Caco-2 (cell line): ENCODE data around the gene GMPPB. TPM values are rescaled to one million over a fixed set of nuclear protein-coding genes. Genes with fewer than 3 reads are reported as not detected.

ENCODE experiments used
- BruUV-seq: library from RNA; stranded (reverse); fragments of 400-500 nt; replicated peaks from 2 replicates; lab custom pipeline; 2021; lab: Mats Ljungman, UMichigan
- CTCF ChIA-PET: fragments of 300-600 bp; sonication (Branson Sonifier 250); formaldehyde crosslinking; loops from one replicate; lab custom pipeline; 2022; ENCODE audit warnings: antibody characterized with exemption; lab: Charles Lee
- POLR2A ChIA-PET: fragments of 300-600 bp; sonication (Branson Sonifier 250); formaldehyde crosslinking; loops from one replicate; lab custom pipeline; 2022; ENCODE audit warnings: antibody characterized with exemption; lab: Charles Lee
- DNase-seq, 2 experiments: peaks; one replicate each; pipeline versions ENCODE4 v3.0.0 to v3.0.0-alpha.2; 2020 to 2022
- H3K27me3 ChIP-seq: replicated peaks from 2 replicates; pipeline ENCODE4 v1.6.0; 2011; ENCODE audit warnings: low read length; ENCODE audit not compliant: control insufficient read depth, insufficient read depth
- H3K36me3 ChIP-seq: 2 replicates; pipeline ENCODE4 v1.5.1; 2011; ENCODE audit warnings: low read length; ENCODE audit not compliant: control insufficient read depth, insufficient read depth
- H3K4me1 ChIP-seq: fragments of 250-450 bp; sonication (Bioruptor Pico); 2 replicates; pipeline ENCODE4 v1.5.1; 2020; ENCODE audit warnings: mild to moderate bottlenecking
- H3K4me3 ChIP-seq: 2 replicates; pipeline ENCODE4 v1.5.1; 2011; ENCODE audit warnings: low read depth, mild to moderate bottlenecking, control low read depth, low read length
- H3K9me3 ChIP-seq: fragments of 250-450 bp; sonication (Bioruptor Pico); 2 replicates; pipeline ENCODE4 v1.5.1; 2020; ENCODE audit warnings: mild to moderate bottlenecking, moderate library complexity
- H3K27ac Mint-ChIP-seq: one replicate; pipeline ENCODE4 v1.8.0; 2022; ENCODE audit warnings: mixed read lengths; ENCODE audit not compliant: unreplicated experiment
- H3K27me3 Mint-ChIP-seq: one replicate; pipeline ENCODE4 v1.8.0; 2022; ENCODE audit warnings: mixed read lengths; ENCODE audit not compliant: insufficient read depth, unreplicated experiment
- H3K36me3 Mint-ChIP-seq: one replicate; pipeline ENCODE4 v1.8.0; 2022; ENCODE audit warnings: mild to moderate bottlenecking, mixed read lengths; ENCODE audit not compliant: insufficient read depth, unreplicated experiment
- H3K4me1 Mint-ChIP-seq: one replicate; pipeline ENCODE4 v1.8.0; 2022; ENCODE audit warnings: low read depth, mixed read lengths; ENCODE audit not compliant: unreplicated experiment
- H3K4me3 Mint-ChIP-seq: one replicate; pipeline ENCODE4 v1.8.0; 2022; ENCODE audit warnings: mild to moderate bottlenecking, moderate library complexity, mixed read lengths; ENCODE audit not compliant: unreplicated experiment
- H3K9me3 Mint-ChIP-seq: one replicate; pipeline ENCODE4 v1.8.0; 2022; ENCODE audit warnings: mixed read lengths; ENCODE audit not compliant: unreplicated experiment
- intact Hi-C: fragments of 100-400 bp; cut with micrococcal nuclease; formaldehyde crosslinking; loops from one replicate; pipeline ENCODE4 v1.10.0; 2022; ENCODE audit not compliant: unreplicated experiment
- total RNA-seq: library from RNA; stranded (reverse); gene quantifications from 2 replicates; pipeline ENCODE4 v1.2.3, GENCODE V29; 2022
- TF ChIP-seq, protein P1 (sequence below), 2 experiments: fragments of 200-600 bp in 1 of 2; IDR thresholded peaks; 1 replicate in 1 of 2; 2 replicates in 1 of 2; pipeline versions ENCODE4 v1.5.1 to v1.8.0; 2011 to 2022; ENCODE audit warnings: antibody characterized with exemption in 1 of 2, control low read depth in 1 of 2, inconsistent platforms in 1 of 2, low read depth in 1 of 2, low read length in 1 of 2, mild to moderate bottlenecking in 1 of 2, moderate library complexity in 1 of 2; ENCODE audit not compliant: insufficient read depth in 1 of 2, severe bottlenecking in 1 of 2, unreplicated experiment in 1 of 2

GMPPB gene
- total RNA-seq, 1 experiment from 2014 or later: 26.5 TPM

- no peaks in the 10 kb centered on the region for H3K27me3 ChIP-seq
- H3K9me3 Mint-ChIP-seq: no peaks in the 10 kb centered on the region
- H3K36me3 Mint-ChIP-seq: peaks cover 64% of the 10 kb centered on the region
- H3K36me3 ChIP-seq: peaks cover 3% of the 10 kb centered on the region
- H3K27me3 Mint-ChIP-seq: no peaks in the 10 kb centered on the region
- no peak for DNase-seq
- intact Hi-C loops: no loop called here
- no peak overlapping the region for H3K27ac Mint-ChIP-seq
- no peaks in the 10 kb centered on the region for H3K4me1 Mint-ChIP-seq
- H3K4me3 ChIP-seq: no peak overlapping the region
- TF ChIP-seq, protein P1, sequence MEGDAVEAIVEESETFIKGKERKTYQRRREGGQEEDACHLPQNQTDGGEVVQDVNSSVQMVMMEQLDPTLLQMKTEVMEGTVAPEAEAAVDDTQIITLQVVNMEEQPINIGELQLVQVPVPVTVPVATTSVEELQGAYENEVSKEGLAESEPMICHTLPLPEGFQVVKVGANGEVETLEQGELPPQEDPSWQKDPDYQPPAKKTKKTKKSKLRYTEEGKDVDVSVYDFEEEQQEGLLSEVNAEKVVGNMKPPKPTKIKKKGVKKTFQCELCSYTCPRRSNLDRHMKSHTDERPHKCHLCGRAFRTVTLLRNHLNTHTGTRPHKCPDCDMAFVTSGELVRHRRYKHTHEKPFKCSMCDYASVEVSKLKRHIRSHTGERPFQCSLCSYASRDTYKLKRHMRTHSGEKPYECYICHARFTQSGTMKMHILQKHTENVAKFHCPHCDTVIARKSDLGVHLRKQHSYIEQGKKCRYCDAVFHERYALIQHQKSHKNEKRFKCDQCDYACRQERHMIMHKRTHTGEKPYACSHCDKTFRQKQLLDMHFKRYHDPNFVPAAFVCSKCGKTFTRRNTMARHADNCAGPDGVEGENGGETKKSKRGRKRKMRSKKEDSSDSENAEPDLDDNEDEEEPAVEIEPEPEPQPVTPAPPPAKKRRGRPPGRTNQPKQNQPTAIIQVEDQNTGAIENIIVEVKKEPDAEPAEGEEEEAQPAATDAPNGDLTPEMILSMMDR (IDR thresholded peaks at IDR 0.05; ENCODE audit: insufficient read depth in 1 of 2, low read depth in 1 of 2, low read length in 1 of 2, severe bottlenecking in 1 of 2, unreplicated experiment in 1 of 2): no peak
- no peak overlapping the region for H3K4me3 Mint-ChIP-seq
- peaks cover 4% of the 10 kb centered on the region; the same call in 1 of the 2 replicates for H3K4me1 ChIP-seq
- no TSS peak for BruUV-seq
- no peaks in the 10 kb centered on the region for H3K9me3 ChIP-seq
- POLR2A ChIA-PET: no interaction called here
- CTCF ChIA-PET: no interaction called here
Observed at GRCh38 chr3:49729966-49730609, 6.3 kb upstream of the GMPPB start.

- CTCF ChIA-PET: no interaction called here
- DNase-seq: no peak
- BruUV-seq: no TSS peak
- POLR2A ChIA-PET: no interaction called here
- Mint-ChIP-seq H3K4me3 (no peak overlapping the region), H3K27ac (no peak overlapping the region), H3K36me3 (peaks cover 71% of the 10 kb centered on the region), H3K4me1 (peaks cover 7% of the 10 kb centered on the region), H3K27me3 (no peaks in the 10 kb centered on the region), H3K9me3 (no peaks in the 10 kb centered on the region)
- intact Hi-C loops: no loop called here
- Histone ChIP-seq H3K4me1 (peaks cover 5% of the 10 kb centered on the region), H3K36me3 (peaks cover 3% of the 10 kb centered on the region), H3K27me3 (no peaks in the 10 kb centered on the region), H3K9me3 (no peaks in the 10 kb centered on the region), H3K4me3 (no peak overlapping the region)
- TF ChIP-seq, protein P1 (IDR thresholded peaks at IDR 0.05; ENCODE audit: insufficient read depth in 1 of 2, low read depth in 1 of 2, low read length in 1 of 2, severe bottlenecking in 1 of 2, unreplicated experiment in 1 of 2): no peak
Observed at GRCh38 chr3:49727924-49728361, 4.2 kb upstream of the GMPPB start.

GRCh38 chr3:49727154-49727923, 3.6 kb upstream of the GMPPB start:
- Mint-ChIP-seq H3K27me3 (no peaks in the 10 kb centered on the region), H3K4me3 (no peak overlapping the region), H3K9me3 (no peaks in the 10 kb centered on the region), H3K36me3 (peaks cover 68% of the 10 kb centered on the region), H3K4me1 (peaks cover 7% of the 10 kb centered on the region), H3K27ac (no peak overlapping the region)
- POLR2A ChIA-PET: no interaction called here
- DNase-seq: peak in 1 of 2 experiments; percentile 33
- intact Hi-C loops: no loop called here
- CTCF ChIA-PET: no interaction called here
- peaks cover 3% of the 10 kb centered on the region for H3K36me3 ChIP-seq
- H3K4me1 ChIP-seq: peaks cover 9% of the 10 kb centered on the region
- no peaks in the 10 kb centered on the region for H3K27me3 ChIP-seq
- TF ChIP-seq, protein P1 (IDR thresholded peaks at IDR 0.05; ENCODE audit: insufficient read depth in 1 of 2, low read depth in 1 of 2, low read length in 1 of 2, severe bottlenecking in 1 of 2, unreplicated experiment in 1 of 2): no peak
- BruUV-seq: no TSS peak
- no peaks in the 10 kb centered on the region for H3K9me3 ChIP-seq
- no peak overlapping the region for H3K4me3 ChIP-seq
